Body of pancreas (tissue), 4 donors: ENCODE results near the gene SAXO2.
"Not testable (repeated sequence)": the region's sequence is repeated elsewhere in the genome, so short reads cannot be mapped to it uniquely, and the experiment has no call there.

Experiments
- POLR2A ChIP-seq, 3 donors: fragments of 450-650 bp; IDR thresholded peaks; one replicate each; pipeline ENCODE4 v1.6.1; 2016; ENCODE audit warnings: antibody characterized with exemption in 3 of 3, mild to moderate bottlenecking in 2 of 3
- TF ChIP-seq, protein P1 (sequence below), 7 experiments: fragments of 450-650 bp in 4 of 7; fragments of 200-600 bp in 3 of 7; sonication (generic) in 3 of 7; IDR thresholded peaks; one replicate each; pipeline ENCODE4 v1.5.1; 2016 to 2019; ENCODE audit warnings: antibody characterized with exemption in 7 of 7

DNA sequence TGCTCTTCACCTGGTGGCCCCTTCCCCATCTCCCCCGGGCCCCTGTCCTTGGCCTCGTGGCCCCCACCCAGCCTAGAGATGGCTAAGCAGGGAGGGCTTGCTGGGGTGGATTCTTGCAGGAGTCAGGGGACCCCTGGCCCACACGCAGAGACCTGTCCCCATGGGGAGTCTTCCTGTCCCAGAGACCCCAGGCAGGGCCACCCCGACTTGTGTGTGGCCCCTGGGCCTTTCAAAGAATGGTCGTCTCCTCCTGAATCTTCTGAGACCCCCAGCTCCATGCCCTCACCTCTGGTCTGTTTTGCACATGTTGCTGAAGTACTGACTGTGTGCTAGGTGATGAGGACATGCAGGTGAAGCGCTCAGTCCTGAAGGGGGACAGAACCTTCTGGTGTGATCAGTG is 58.2 kb downstream of the SAXO2 start:
- TF ChIP-seq, protein P1, sequence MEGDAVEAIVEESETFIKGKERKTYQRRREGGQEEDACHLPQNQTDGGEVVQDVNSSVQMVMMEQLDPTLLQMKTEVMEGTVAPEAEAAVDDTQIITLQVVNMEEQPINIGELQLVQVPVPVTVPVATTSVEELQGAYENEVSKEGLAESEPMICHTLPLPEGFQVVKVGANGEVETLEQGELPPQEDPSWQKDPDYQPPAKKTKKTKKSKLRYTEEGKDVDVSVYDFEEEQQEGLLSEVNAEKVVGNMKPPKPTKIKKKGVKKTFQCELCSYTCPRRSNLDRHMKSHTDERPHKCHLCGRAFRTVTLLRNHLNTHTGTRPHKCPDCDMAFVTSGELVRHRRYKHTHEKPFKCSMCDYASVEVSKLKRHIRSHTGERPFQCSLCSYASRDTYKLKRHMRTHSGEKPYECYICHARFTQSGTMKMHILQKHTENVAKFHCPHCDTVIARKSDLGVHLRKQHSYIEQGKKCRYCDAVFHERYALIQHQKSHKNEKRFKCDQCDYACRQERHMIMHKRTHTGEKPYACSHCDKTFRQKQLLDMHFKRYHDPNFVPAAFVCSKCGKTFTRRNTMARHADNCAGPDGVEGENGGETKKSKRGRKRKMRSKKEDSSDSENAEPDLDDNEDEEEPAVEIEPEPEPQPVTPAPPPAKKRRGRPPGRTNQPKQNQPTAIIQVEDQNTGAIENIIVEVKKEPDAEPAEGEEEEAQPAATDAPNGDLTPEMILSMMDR (IDR thresholded peaks at IDR 0.05): not testable (repeated sequence)
- TF ChIP-seq POLR2A (IDR thresholded peaks at IDR 0.05): not testable (repeated sequence)
